HEK293T (cell line): ENCODE data around the gene RBBP8.

ENCODE experiments used
- FOXA1 ChIP-seq: fragments of 450-650 bp; IDR thresholded peaks from 2 replicates; pipeline ENCODE4 v1.6.1; 2016; ENCODE audit warnings: mild to moderate bottlenecking
- TARDBP ChIP-seq: fragments of 450-650 bp; IDR thresholded peaks from 2 replicates; pipeline ENCODE4 v1.6.1; 2016

DNA sequence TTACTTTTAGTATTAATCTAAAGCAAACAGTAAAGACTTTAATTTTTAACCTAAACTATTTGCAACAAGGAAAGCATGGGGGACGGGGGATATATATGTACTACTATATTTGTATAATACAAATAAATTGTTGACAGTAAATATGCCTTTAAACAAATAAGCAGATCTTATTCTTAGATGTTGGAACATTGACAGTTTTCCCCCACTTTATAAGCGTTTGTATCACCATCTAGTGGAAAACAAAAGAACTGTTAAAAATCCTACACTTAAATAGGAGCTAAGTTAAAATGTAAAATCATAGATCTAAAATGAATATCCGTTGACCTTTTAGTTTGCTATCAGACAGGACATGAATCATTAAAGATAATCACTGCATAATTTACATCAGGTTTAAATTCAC lies 50.0 kb downstream of the RBBP8 start:
- no peak for TF ChIP-seq TARDBP
- no peak for TF ChIP-seq FOXA1
